ENCODE results near the gene FAM83C. TPM values are rescaled to one million over a fixed set of nuclear protein-coding genes. Genes with fewer than 3 reads are reported as not detected.
A peak's percentile ranks its signal among the peaks of the same experiment; 100 is the strongest.
"Not testable (repeated sequence)": the region's sequence is repeated elsewhere in the genome, so short reads cannot be mapped to it uniquely, and the experiment has no call there.

Gene FAM83C
- total and polyA plus RNA-seq, 8 donors = not detected

- DNase-seq (peak; percentile 41 to 81 (median 72)), FAIRE-seq (no peak), ATAC-seq (peak; percentile 77 to 84 (median 82))
- WGBS, 2 donors = 52% methylated on average over 17 of the region's 17 CpGs
- H3K4me3 ChIP-seq = peak overlapping the region in 2 of 4 donors; percentile 4 to 15
- H3K4me1 ChIP-seq = no peaks in the 10 kb centered on the region
- intact Hi-C loops (cut with DNase I) = no loop called here
- TF ChIP-seq CTCF (IDR thresholded peaks at IDR 0.05) = no peak
- no peaks in the 10 kb centered on the region for H3K36me3 ChIP-seq
- no peaks in the 10 kb centered on the region for H3K9me3 ChIP-seq
- H3K27ac ChIP-seq = peak overlapping the region; percentile 44 to 85 (median 81)
- H3K27me3 ChIP-seq = no peaks in the 10 kb centered on the region
Measured at GRCh38 chr20:35263532-35264341, 28.5 kb downstream of the FAM83C start.

- ATAC-seq (peak; percentile 77 to 87 (median 82)), DNase-seq (peak in 3 of 6 donors; percentile 59 to 71 (median 69))
- H3K27me3 ChIP-seq; H3K9me3 ChIP-seq; intact Hi-C loops (cut with DNase I); H3K36me3 ChIP-seq; H3K4me1 ChIP-seq; FAIRE-seq: not testable (repeated sequence)
- peak overlapping the region in 1 of 4 donors; percentile 4 for H3K4me3 ChIP-seq
- peak overlapping the region; percentile 44 to 85 (median 81) for H3K27ac ChIP-seq
- 64 to 65% methylated on average over 5 of the region's 8 CpGs for WGBS, 2 donors
Measured at GRCh38 chr20:35262731-35263531, 29.3 kb downstream of the FAM83C start.

GRCh38 chr20:35262321-35262720 lies 29.9 kb downstream of the FAM83C start:
- intact Hi-C loops (cut with DNase I); H3K9me3 ChIP-seq; ATAC-seq; H3K36me3 ChIP-seq; DNase-seq; H3K27me3 ChIP-seq; FAIRE-seq; H3K4me3 ChIP-seq: not testable (repeated sequence)
- WGBS, 2 donors = 72 to 82% methylated on average over 7 of the region's 10 CpGs
- Histone ChIP-seq H3K4me1 (peaks cover 6 to 11% (median 7%) of the 10 kb centered on the region in 3 donors), H3K27ac (peak overlapping the region in 2 of 4 donors; percentile 13 to 30)

- H3K27ac ChIP-seq = no peak overlapping the region
- ATAC-seq (no peak), FAIRE-seq (no peak), DNase-seq (no peak)
- no peak overlapping the region for H3K4me3 ChIP-seq
- H3K27me3 ChIP-seq = no peaks in the 10 kb centered on the region
- TF ChIP-seq CTCF (IDR thresholded peaks at IDR 0.05) = no peak
- intact Hi-C loops (cut with DNase I) = no loop called here
- H3K9me3 ChIP-seq = no peaks in the 10 kb centered on the region
- H3K36me3 ChIP-seq = no peaks in the 10 kb centered on the region
- WGBS, 2 donors = 96 to 99% methylated on average over 6 of the region's 6 CpGs
- peaks cover 6 to 12% (median 7%) of the 10 kb centered on the region in 3 donors for H3K4me1 ChIP-seq
Measured at GRCh38 chr20:35260426-35260825, 31.8 kb downstream of the FAM83C start.

GRCh38 chr20:35257175-35257909 lies 34.9 kb downstream of the FAM83C start:
- TF ChIP-seq CTCF (IDR thresholded peaks at IDR 0.05) = no peak
- Histone ChIP-seq H3K27me3 (no peaks in the 10 kb centered on the region), H3K4me1 (peaks cover 6 to 12% (median 7%) of the 10 kb centered on the region in 3 donors), H3K9me3 (no peaks in the 10 kb centered on the region), H3K36me3 (no peaks in the 10 kb centered on the region), H3K4me3 (no peak overlapping the region), H3K27ac (no peak overlapping the region)
- WGBS, 2 donors = 14 to 16% methylated on average over 8 of the region's 8 CpGs
- no peak for DNase-seq
- FAIRE-seq = no peak
- intact Hi-C loops (cut with DNase I) = no loop called here
- peak in 3 of 4 donors; percentile 38 to 59 (median 54) for ATAC-seq
